NCI-H82 treated with DMSO at 0.1 percent for 48 hours (cell line): ENCODE measurements around the gene CCNQ.
"Not testable (repeated sequence)": the region's sequence is repeated elsewhere in the genome, so short reads cannot be mapped to it uniquely, and the experiment has no call there.

Source experiments
- DNase-seq: peaks from one replicate; lab custom pipeline; 2025; ENCODE audit not compliant: unreplicated experiment; lab: John Stamatoyannopoulos, UW

The CCNQ gene

DNA sequence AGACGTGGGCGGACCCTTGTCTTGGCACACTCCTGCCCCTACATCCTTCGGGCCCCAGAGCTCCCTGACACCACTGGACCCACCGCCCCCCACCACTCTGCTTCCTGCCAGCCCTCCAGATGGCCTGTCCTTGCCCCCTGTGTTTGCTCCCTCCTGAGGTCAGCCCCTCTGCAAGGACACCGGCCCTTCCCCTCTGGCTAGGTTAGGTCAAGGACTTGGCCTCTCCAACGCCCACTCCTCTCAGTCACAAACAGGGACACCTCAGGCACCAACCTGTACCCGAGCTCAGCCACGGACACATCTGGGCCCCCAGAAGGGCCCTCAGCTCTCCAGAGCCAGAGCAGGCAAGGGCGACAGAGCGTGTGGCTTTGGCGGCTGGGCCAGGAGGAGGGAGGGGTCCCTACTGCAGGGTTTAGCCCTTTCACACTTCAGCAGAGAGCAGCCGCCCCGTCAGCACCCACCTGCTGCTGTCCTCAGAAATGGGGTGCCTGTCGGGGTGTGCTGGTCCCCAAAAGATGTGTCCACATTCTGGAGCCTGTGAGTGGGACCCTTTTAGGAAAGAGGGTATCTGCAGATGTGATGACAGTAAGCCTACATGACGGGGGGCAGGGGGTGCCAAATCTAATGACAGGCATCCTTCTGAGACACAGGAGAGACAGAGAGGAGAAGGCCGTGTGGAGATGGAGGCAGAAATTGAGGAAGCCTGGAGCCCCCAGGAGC lies 24.5 kb upstream of the CCNQ start:
- no peak for DNase-seq

- no peak for DNase-seq
Observed at GRCh38 chrX:153622661-153623309, 23.8 kb upstream of the CCNQ start.

GRCh38 chrX:153621949-153622598 lies 23.1 kb upstream of the CCNQ start:
- DNase-seq = no peak

- DNase-seq = no peak
Observed at GRCh38 chrX:153620576-153620975, 21.6 kb upstream of the CCNQ start.

DNA sequence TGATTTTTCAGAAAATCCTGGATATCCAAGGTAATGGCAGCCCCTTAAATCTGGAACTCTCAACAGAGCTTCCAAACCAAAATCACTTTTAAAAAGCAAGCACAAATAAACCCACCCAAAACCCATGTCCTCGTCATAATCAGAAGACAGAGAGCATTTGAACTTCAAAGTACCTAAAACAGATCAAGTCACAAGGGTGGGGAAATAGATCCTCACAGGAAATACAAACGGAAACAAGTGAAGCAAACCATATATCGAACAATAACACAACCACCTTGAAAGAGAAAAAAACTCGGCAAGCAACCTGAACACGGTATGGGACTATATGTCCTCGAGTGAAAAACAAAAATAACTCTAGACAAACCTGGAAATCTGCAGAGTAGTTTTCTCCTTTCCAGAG lies 15.9 kb upstream of the CCNQ start:
- DNase-seq = no peak

DNA sequence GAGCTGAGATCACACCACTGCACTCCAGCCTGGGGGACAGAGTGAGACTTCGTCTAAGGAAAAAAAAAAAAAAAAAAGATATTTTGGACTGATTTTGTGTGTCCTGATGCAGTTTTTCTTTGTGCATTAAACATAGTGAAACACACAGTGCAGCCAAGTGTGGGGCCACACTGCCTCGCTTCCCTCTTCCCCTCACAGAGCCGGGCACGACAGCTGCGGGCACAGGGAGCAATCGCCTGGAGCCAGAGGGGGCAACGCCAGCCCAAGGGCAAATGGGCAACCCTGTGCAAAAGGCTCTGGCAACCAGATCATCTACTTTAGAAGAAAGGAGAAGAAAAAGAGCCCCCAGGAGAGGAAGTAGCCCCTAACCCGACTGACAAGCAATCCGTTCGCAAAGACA lies 13.5 kb upstream of the CCNQ start:
- no peak for DNase-seq

GRCh38 chrX:153611298-153612095 lies 12.6 kb upstream of the CCNQ start:
- DNase-seq = no peak

- no peak for DNase-seq
Observed at GRCh38 chrX:153610836-153611213, 11.9 kb upstream of the CCNQ start.

DNA sequence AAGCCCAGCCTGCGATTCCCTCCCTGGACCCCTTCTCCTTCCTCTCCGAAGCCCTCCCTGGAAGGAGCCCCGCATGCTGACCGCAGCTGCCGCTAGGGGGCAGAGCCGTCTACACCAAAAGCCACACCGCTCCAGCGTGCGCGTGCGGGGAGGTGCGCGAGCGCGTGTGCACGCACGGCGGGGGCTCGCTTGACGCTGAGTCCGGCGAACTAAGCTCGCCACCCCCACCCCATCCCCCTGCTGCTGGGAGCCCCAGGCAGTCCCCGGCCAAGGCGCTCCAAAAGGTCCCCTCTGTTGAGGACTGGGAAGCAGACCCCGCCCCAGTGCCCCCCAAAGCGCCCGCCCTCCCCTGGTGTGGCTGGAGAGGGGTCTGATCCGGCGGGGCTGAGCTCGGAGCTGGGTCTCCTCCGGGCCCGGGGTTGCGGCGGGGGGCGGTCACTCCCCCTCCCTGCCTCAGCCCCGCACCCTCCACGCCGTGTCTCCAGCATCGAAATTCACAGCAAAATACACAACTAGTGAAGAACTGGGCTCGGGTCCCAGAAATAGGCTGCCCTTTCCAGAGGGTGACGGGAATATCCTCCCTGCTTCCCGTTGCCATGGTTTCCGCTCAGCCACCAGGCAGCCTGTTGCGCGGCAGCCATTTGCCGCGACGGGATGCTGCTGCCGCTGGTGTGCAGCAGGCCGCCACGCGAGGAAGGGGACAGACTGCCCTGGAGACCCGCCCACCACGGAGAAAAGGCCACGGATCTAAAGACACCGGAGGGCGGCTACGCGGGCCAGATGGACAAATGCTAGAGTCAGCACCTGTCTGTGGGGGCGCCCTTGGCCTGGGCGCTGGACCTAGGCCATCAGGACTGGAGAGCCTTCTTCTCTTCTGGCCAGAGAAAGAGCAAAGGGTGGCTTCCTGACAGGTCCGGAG lies 11.2 kb upstream of the CCNQ start:
- DNase-seq = peak; percentile 0

DNA sequence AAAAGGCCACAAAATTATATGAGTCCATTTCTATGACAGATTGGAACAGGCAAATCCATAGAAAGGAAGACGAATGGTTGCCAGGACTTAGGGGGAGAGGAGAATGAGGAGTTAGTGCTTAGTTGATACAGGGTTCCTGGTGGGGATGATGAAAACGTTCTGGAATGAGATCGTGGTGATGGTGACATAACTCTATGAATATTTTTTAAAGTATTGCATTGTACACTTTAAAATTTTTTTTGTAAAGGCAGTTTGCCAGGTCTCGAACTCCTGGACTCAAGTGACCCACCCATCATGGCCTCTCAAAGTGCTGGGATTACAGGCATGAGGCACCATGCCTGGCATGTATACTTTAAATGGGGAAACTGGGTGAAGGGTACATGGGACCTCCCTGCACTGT lies 9.9 kb upstream of the CCNQ start:
- no peak for DNase-seq

DNA sequence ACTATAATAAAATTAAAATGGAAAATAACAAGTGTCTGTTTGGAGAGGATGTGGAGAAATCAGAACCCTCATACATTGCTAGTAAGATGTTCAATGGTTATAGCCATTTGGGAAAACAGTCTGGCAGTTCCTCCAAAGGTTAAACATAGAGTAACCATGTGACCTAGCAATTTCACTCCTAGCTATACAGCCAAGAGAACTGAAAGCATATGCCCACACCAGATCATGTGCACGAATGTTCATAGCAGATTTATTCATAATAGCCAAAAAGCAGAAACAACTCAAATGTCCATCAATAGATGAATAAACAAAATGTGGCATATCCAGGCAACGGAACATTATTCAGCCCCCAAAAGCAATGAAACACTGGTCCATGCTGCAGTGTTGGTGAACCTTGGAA lies 9.4 kb upstream of the CCNQ start:
- no peak for DNase-seq

DNA sequence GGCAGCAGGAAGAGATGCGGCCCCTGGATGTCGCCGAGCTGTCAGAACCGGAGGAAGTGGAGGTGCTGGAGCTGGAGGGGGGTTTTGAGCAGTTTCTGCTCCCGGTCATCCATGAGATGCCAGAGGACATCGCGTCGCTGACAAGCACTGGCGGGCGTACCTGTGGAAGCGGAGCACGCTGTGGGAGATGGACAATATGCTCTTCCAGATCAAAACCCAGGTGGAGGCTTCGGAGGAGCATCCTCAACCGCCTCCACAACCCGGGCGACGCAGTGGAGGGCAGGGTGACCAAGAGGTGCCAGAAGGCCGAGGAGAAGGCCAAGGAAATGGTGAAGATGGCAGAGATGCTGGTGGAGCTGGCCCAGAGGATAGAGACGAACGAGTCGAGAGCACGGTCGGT lies 7.6 kb upstream of the CCNQ start:
- DNase-seq = no peak

- DNase-seq = not testable (repeated sequence)
Observed at GRCh38 chrX:153604666-153605380, 5.9 kb upstream of the CCNQ start.

GRCh38 chrX:153603131-153603656 lies 4.3 kb upstream of the CCNQ start:
- DNase-seq = no peak

DNA sequence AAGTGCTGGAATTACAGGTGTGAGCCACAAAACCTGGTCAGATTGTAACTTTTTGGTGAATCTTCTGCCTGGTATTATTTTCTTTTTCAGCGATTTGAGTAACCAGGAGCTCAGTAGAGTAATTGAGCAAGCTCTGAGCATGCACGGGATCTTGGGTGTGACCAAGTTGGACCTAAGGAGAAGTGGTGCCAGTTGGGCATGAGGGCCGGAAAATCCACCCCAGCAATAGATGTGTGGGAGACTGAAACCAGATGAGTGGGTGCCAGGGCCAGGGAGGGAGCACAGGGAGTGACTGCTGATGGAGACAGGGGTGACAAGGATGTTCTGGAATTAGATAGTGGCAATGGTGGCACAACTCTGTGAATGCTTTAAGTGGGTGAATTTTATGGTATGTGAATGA lies 3.7 kb upstream of the CCNQ start:
- DNase-seq = no peak

DNA sequence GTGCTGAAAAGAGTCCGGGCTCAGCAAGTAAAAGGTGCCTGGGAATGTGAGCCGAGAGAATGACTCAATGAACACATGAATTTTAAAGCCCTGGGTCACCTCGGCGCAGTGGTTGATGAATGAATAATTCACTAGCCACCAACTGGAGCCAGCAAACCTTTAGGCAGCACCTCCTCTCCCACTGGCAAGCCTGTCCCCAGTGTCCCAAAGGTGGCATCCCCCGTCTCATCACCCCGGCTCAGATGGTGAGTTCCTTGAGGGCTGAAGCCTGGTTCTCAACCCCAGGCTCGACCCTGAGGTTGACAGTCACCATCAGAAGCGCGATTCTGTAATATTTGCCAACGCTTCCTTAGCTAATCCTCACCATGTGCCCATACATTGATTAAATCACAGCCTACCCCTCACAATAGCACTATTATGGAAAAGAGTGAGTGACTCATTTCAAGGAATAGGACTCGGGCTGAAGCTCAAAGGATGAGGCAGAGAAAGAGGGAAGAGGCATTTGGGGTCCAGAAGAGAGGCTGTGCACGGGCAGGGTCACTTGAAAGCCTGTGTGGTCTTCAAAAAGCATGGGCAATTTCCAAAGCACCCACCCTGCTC lies 2.7 kb upstream of the CCNQ start:
- DNase-seq = no peak

DNA sequence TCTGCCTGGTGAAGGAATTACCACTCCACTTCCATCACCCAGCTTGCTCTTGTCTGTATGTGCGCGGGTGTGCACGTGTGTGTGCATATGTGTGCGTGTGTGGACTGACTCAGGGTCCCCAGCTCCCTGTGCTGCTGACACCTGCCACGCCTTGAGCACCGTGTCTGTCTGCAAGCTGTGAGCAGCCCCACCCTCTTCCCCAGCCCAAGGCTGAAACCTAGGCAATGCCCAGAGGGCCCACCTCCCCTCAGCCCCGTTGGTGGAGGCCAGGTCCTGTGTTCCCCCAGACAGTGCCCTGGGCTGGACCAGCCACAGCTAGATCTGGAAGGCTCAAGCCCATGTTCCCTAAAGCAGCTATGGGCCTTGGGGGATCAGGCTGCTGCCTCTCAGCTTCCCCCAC lies 2.0 kb upstream of the CCNQ start:
- no peak for DNase-seq

GRCh38 chrX:153600032-153600373 lies 1.1 kb upstream of the CCNQ start:
- DNase-seq = no peak
